Lower leg skin (tissue), 4 donors: Measurements from ENCODE around the gene SPATS1. TPM values are rescaled to one million over a fixed set of nuclear protein-coding genes. Genes with fewer than 3 reads are reported as not detected.
"Not testable (repeated sequence)": the region's sequence is repeated elsewhere in the genome, so short reads cannot be mapped to it uniquely, and the experiment has no call there.

Source experiments
- DNase-seq, 2 donors: peaks; one replicate each; pipeline ENCODE4 v3.0.0-alpha.2; 2019; ENCODE audit warnings: low spot score in 2 of 2
- H3K4me3 ChIP-seq: fragments of 200-600 bp; sonication (generic); 2 replicates; pipeline ENCODE4 v1.5.1; 2017; ENCODE audit warnings: mild to moderate bottlenecking, low read depth; ENCODE audit not compliant: poor library complexity, severe bottlenecking
- CTCF ChIP-seq, 3 donors: fragments of 450-650 bp; IDR thresholded peaks; one replicate each; pipeline ENCODE4 v1.5.1; 2016; ENCODE audit warnings: antibody characterized with exemption in 3 of 3, mild to moderate bottlenecking in 3 of 3, moderate library complexity in 2 of 3
- POLR2A ChIP-seq, 2 donors: fragments of 450-650 bp; IDR thresholded peaks; one replicate each; pipeline ENCODE4 v1.6.1; 2016 to 2017; ENCODE audit warnings: antibody characterized with exemption in 2 of 2, mild to moderate bottlenecking in 1 of 2, moderate library complexity in 1 of 2
- WGBS, 2 donors: methylation state at CpG; one replicate each; pipeline ENCODE4 v1.1.5; 2018; 5-methylcytosine and 5-hydroxymethylcytosine counted together
- intact Hi-C: fragments of 100-400 bp; cut with DNase I; formaldehyde crosslinking; loops from one replicate; pipeline ENCODE4 v1.15.0; 2023; ENCODE audit warnings: low total_unique reads
- total RNA-seq, 4 donors: library from RNA; depleted of rRNA; stranded (reverse); fragments of >200 nt; gene quantifications; one replicate each; pipeline ENCODE4 v1.1.0, GENCODE V29; 2016

Gene SPATS1
- total RNA-seq, 4 donors from 2014 or later, result 0.23 TPM; not detected in 3

DNA sequence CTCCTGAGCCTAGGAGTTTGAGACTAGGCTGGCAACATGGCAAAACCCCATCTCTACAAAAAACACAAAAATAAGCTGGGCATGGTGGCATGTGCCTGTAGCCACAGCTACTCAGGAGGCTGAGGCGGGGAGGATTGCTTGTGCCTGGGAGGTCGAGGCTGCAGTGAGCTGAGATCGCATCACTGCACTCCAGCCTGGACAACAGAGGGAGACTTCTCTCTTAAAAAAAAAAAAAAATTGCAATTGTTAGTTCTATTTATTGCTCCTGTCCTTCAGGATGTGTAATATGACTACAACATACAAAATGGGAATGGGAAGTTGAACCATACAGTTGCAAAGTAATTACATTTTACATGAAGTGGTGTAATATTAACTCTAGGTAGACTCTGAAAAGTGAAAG is 21.2 kb upstream of the SPATS1 start:
- TF ChIP-seq CTCF (IDR thresholded peaks at IDR 0.05) (no peak), POLR2A (IDR thresholded peaks at IDR 0.05) (no peak)
- 89 to 91% methylated on average over 3 of the region's 3 CpGs for WGBS, 2 donors
- intact Hi-C loops, result no loop called here

GRCh38 chr6:44327096-44327495 is 15.4 kb upstream of the SPATS1 start:
- no peak for DNase-seq
- intact Hi-C loops, result no loop called here
- no peak overlapping the region for H3K4me3 ChIP-seq
- TF ChIP-seq CTCF (IDR thresholded peaks at IDR 0.05) (no peak), POLR2A (IDR thresholded peaks at IDR 0.05) (no peak)

More for the DNA sequence above, 21.2 kb upstream of the SPATS1 start:
- peak in 1 of 2 donors; percentile 62 for DNase-seq
- H3K4me3 ChIP-seq, result no peak overlapping the region

GRCh38 chr6:44327760-44328159 is 14.7 kb upstream of the SPATS1 start:
- no peak overlapping the region for H3K4me3 ChIP-seq
- TF ChIP-seq CTCF (IDR thresholded peaks at IDR 0.05) (no peak), POLR2A (IDR thresholded peaks at IDR 0.05) (no peak)
- 70% methylated on average over 2 of the region's 2 CpGs for WGBS, 2 donors
- intact Hi-C loops, result no loop called here
- DNase-seq, result no peak

DNA sequence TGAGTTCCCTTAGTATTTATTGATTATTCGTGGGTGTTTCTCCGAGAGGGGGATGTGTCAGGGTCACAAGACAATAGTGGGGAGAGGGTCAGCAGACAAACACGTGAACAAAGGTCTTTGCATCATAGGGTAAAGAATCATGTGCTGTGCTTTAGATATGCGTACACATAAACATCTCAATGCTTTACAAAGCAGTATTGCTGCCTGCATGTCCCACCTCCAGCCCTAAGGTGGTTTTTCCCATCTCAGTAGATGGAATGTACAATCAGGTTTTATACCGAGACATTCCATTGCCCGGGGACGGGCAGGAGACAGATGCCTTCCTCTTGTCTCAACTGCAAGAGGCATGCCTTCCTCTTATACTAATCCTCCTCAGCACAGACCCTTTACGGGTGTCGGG is 14.2 kb upstream of the SPATS1 start:
- WGBS, 2 donors, result 39 to 43% methylated on average over 7 of the region's 9 CpGs
- DNase-seq, intact Hi-C loops, H3K4me3 ChIP-seq: not testable (repeated sequence)

- intact Hi-C loops, result loop anchor here (10.0 kb wide), 1 partner anchor 235 kb away; no protein-coding TSS in a partner anchor
- no peak overlapping the region for H3K4me3 ChIP-seq
- 62 to 63% methylated on average over 5 of the region's 5 CpGs for WGBS, 2 donors
- TF ChIP-seq POLR2A (IDR thresholded peaks at IDR 0.05), result no peak
- no peak for DNase-seq
Measured at GRCh38 chr6:44329858-44330257, 12.6 kb upstream of the SPATS1 start.

- TF ChIP-seq CTCF (IDR thresholded peaks at IDR 0.05), result no peak
- no peak for TF ChIP-seq POLR2A (IDR thresholded peaks at IDR 0.05)
- 47 to 52% methylated on average over 7 of the region's 7 CpGs for WGBS, 2 donors
- H3K4me3 ChIP-seq, result no peak overlapping the region
- intact Hi-C loops, result loop anchor here (10.0 kb wide), 1 partner anchor 238 kb away; no protein-coding TSS in a partner anchor
- DNase-seq, result no peak
Measured at GRCh38 chr6:44332585-44332984, 9.9 kb upstream of the SPATS1 start.

- no peak for TF ChIP-seq POLR2A (IDR thresholded peaks at IDR 0.05)
- TF ChIP-seq CTCF (IDR thresholded peaks at IDR 0.05), result no peak
- H3K4me3 ChIP-seq, result no peak overlapping the region
- intact Hi-C loops, result loop anchor here (10.0 kb wide), 1 partner anchor 239 kb away; no protein-coding TSS in a partner anchor
- WGBS, 2 donors, result 71 to 75% methylated on average over 11 of the region's 11 CpGs
- no peak for DNase-seq
Measured at GRCh38 chr6:44333273-44333919, 9.1 kb upstream of the SPATS1 start.
